Measurements from ENCODE around the gene COG1.

Gene COG1

DNA sequence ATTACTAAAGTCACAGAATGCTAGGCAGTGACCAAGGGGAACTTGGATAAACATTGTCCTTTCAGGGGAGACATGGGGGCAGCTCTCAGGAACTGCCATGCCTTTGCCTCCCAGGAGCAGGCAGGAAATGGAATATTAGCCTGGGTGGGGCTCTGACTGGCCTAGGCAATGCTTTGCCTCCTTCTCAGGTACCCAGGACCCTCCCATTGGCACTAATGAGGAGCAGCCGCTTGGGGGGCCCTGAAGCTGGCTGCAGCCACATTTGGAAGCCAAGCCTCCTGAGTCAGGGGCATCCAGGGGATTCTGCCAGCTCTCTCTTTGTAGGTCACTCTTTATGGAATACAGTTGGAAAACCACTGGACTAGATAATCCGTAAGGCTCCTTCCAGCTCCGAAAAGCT, 63.4 kb downstream of the COG1 start:
- in situ Hi-C loops (cut with MboI; ENCODE audit: low sequenced_read_pairs), result loop anchor here (5.0 kb wide), 1 partner anchor 116 kb away; no protein-coding TSS in a partner anchor

DNA sequence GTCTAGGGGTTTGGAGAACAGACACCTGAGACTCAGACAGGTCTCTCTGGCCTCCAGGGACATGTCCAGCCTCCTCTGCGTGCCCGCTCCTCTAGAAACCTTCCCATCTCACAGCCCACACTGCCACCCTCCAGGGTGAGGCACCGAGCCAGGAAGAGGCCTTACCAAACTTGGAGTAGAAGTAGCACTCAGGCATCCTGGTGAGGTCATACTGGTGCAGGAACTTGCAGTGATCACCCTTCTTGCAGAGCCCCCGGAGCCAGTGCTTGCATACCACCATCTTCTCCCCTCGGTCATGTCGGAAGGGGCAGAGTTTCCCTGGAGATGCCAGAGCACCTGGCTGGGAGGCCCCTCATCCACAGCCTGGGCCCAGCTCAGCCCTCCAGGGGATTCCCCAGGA, 64.7 kb downstream of the COG1 start:
- in situ Hi-C loops (cut with MboI; ENCODE audit: low sequenced_read_pairs), result loop anchor here (5.0 kb wide), 1 partner anchor 115 kb away; no protein-coding TSS in a partner anchor
